ENCODE measurements around the gene TAF4.
A peak's percentile ranks its signal among the peaks of the same experiment; 100 is the strongest.

The TAF4 gene

GRCh38 chr20:62066983-62067433 is 1.3 kb upstream of the TAF4 start:
- Mint-ChIP-seq H3K4me3 (peak overlapping the region; percentile 83), H3K27ac (peak overlapping the region; percentile 93), H3K36me3 (peaks cover 15% of the 10 kb centered on the region), H3K4me1 (peaks cover 39% of the 10 kb centered on the region), H3K27me3 (peaks cover 18% of the 10 kb centered on the region), H3K9me3 (peaks cover 2% of the 10 kb centered on the region)
- CTCF ChIA-PET, result interaction anchor here (1.0 to 2.0 kb wide), 3 partner anchors 52 to 69 kb away, joined by 3 to 5 read pairs (median 3); no protein-coding TSS in a partner anchor
- DNase-seq, result peak; percentile 26

GRCh38 chr20:62066339-62066982 is 780 bp upstream of the TAF4 start:
- Mint-ChIP-seq H3K4me3 (peak overlapping the region; percentile 83), H3K36me3 (peaks cover 15% of the 10 kb centered on the region), H3K27me3 (peaks cover 18% of the 10 kb centered on the region), H3K9me3 (no peaks in the 10 kb centered on the region), H3K4me1 (peaks cover 44% of the 10 kb centered on the region), H3K27ac (peak overlapping the region; percentile 93)
- DNase-seq, result peak; percentile 65
- CTCF ChIA-PET, result interaction anchor here (1.0 to 1.6 kb wide), 2 partner anchors 53 to 55 kb away, joined by 3 read pairs; no protein-coding TSS in a partner anchor

- Mint-ChIP-seq H3K27ac (no peak overlapping the region), H3K4me1 (peaks cover 50% of the 10 kb centered on the region), H3K9me3 (no peaks in the 10 kb centered on the region), H3K4me3 (peak overlapping the region; percentile 81), H3K27me3 (peaks cover 15% of the 10 kb centered on the region), H3K36me3 (peaks cover 22% of the 10 kb centered on the region)
- CTCF ChIA-PET, result no interaction called here
- DNase-seq, result peak; percentile 44
Observed at GRCh38 chr20:62064770-62065673, 659 bp downstream of the TAF4 start.

- Mint-ChIP-seq H3K9me3 (no peaks in the 10 kb centered on the region), H3K27ac (peak overlapping the region; percentile 69), H3K4me3 (peak overlapping the region; percentile 75), H3K36me3 (peaks cover 22% of the 10 kb centered on the region), H3K4me1 (peaks cover 57% of the 10 kb centered on the region), H3K27me3 (peaks cover 6% of the 10 kb centered on the region)
- DNase-seq, result no peak
- CTCF ChIA-PET, result no interaction called here
Observed at GRCh38 chr20:62063981-62064769, 1.5 kb downstream of the TAF4 start.

GRCh38 chr20:62063315-62063980 is 2.2 kb downstream of the TAF4 start:
- Mint-ChIP-seq H3K4me3 (peak overlapping the region; percentile 75), H3K27ac (peak overlapping the region; percentile 62), H3K4me1 (peaks cover 58% of the 10 kb centered on the region), H3K9me3 (no peaks in the 10 kb centered on the region), H3K27me3 (peaks cover 4% of the 10 kb centered on the region), H3K36me3 (peaks cover 22% of the 10 kb centered on the region)
- no peak for DNase-seq
- CTCF ChIA-PET, result no interaction called here

- no peak for DNase-seq
- Mint-ChIP-seq H3K9me3 (no peaks in the 10 kb centered on the region), H3K4me1 (peaks cover 53% of the 10 kb centered on the region), H3K4me3 (peak overlapping the region; percentile 75), H3K27ac (no peak overlapping the region), H3K27me3 (peaks cover 4% of the 10 kb centered on the region), H3K36me3 (peaks cover 22% of the 10 kb centered on the region)
- CTCF ChIA-PET, result no interaction called here
Observed at GRCh38 chr20:62062661-62063314, 2.9 kb downstream of the TAF4 start.

- CTCF ChIA-PET, result interaction anchor here (1.1 kb wide), 1 partner anchor 76 kb away, joined by 3 read pairs; no protein-coding TSS in a partner anchor
- Mint-ChIP-seq H3K27me3 (no peaks in the 10 kb centered on the region), H3K4me3 (no peak overlapping the region), H3K9me3 (no peaks in the 10 kb centered on the region), H3K4me1 (peaks cover 49% of the 10 kb centered on the region), H3K27ac (no peak overlapping the region), H3K36me3 (peaks cover 18% of the 10 kb centered on the region)
- DNase-seq, result no peak
Observed at GRCh38 chr20:62061851-62062423, 3.7 kb downstream of the TAF4 start.

- Mint-ChIP-seq H3K27ac (no peak overlapping the region), H3K4me1 (peaks cover 46% of the 10 kb centered on the region), H3K36me3 (peaks cover 16% of the 10 kb centered on the region), H3K27me3 (no peaks in the 10 kb centered on the region), H3K9me3 (no peaks in the 10 kb centered on the region), H3K4me3 (no peak overlapping the region)
- CTCF ChIA-PET, result interaction anchor here (1.1 kb wide), 1 partner anchor 77 kb away, joined by 3 read pairs; no protein-coding TSS in a partner anchor
- no peak for DNase-seq
Observed at GRCh38 chr20:62060631-62061541, 4.8 kb downstream of the TAF4 start.

- Mint-ChIP-seq H3K27me3 (no peaks in the 10 kb centered on the region), H3K4me1 (peaks cover 44% of the 10 kb centered on the region), H3K27ac (no peak overlapping the region), H3K36me3 (peaks cover 16% of the 10 kb centered on the region), H3K9me3 (no peaks in the 10 kb centered on the region), H3K4me3 (no peak overlapping the region)
- CTCF ChIA-PET, result no interaction called here
- no peak for DNase-seq
Observed at GRCh38 chr20:62059920-62060630, 5.6 kb downstream of the TAF4 start.

GRCh38 chr20:62059401-62059800 is 6.3 kb downstream of the TAF4 start:
- H3K27ac Mint-ChIP-seq, result no peak overlapping the region

GRCh38 chr20:62058941-62059340 is 6.7 kb downstream of the TAF4 start:
- Mint-ChIP-seq H3K36me3 (peaks cover 14% of the 10 kb centered on the region), H3K4me3 (no peak overlapping the region), H3K9me3 (no peaks in the 10 kb centered on the region), H3K27ac (no peak overlapping the region), H3K4me1 (peaks cover 44% of the 10 kb centered on the region), H3K27me3 (no peaks in the 10 kb centered on the region)
- DNase-seq, result no peak
- CTCF ChIA-PET, result no interaction called here

More at GRCh38 chr20:62059401-62059800, 6.3 kb downstream of the TAF4 start:
- DNase-seq, result no peak
- Mint-ChIP-seq H3K9me3 (no peaks in the 10 kb centered on the region), H3K4me3 (no peak overlapping the region), H3K36me3 (peaks cover 16% of the 10 kb centered on the region), H3K4me1 (peaks cover 46% of the 10 kb centered on the region), H3K27me3 (no peaks in the 10 kb centered on the region)
- CTCF ChIA-PET, result no interaction called here

- Mint-ChIP-seq H3K27me3 (no peaks in the 10 kb centered on the region), H3K27ac (no peak overlapping the region), H3K36me3 (peaks cover 8% of the 10 kb centered on the region), H3K4me3 (no peak overlapping the region), H3K9me3 (no peaks in the 10 kb centered on the region), H3K4me1 (peaks cover 26% of the 10 kb centered on the region)
- CTCF ChIA-PET, result no interaction called here
- no peak for DNase-seq
Observed at GRCh38 chr20:62056975-62057374, 8.7 kb downstream of the TAF4 start.
